HCT116 (cell line): ENCODE results near the gene INPP5B. TPM values are rescaled to one million over a fixed set of nuclear protein-coding genes. Genes with fewer than 3 reads are reported as not detected.

ENCODE experiments used
- ATAC-seq: fragments of 200-7000 bp; cut with Tn5 transposase; 2 replicates; pipeline ENCODE4 v1.9.1; 2020; ENCODE audit warnings: mild to moderate bottlenecking, moderate library complexity
- Bru-seq: library from RNA; stranded (reverse); fragments of 400-500 nt; gene quantifications from one replicate; lab custom pipeline; 2021; lab: Mats Ljungman, UMichigan
- BruChase-seq, 2 experiments: library from RNA; stranded (reverse); fragments of 400-500 nt; gene quantifications; one replicate each; lab custom pipeline; 2021; lab: Mats Ljungman, UMichigan
- BruUV-seq: library from RNA; stranded (reverse); fragments of 400-500 nt; replicated peaks from 2 replicates; lab custom pipeline; 2021; lab: Mats Ljungman, UMichigan
- CTCF ChIA-PET: fragments of 300-600 bp; sonication (Branson Sonifier 250); formaldehyde crosslinking; loops from one replicate; lab custom pipeline; 2021; ENCODE audit warnings: antibody characterized with exemption; lab: Charles Lee
- POLR2A ChIA-PET: fragments of 300-600, 350-600 bp; sonication (Branson Sonifier 250); formaldehyde crosslinking; loops from one replicate; lab custom pipeline; 2021; ENCODE audit warnings: antibody characterized with exemption; lab: Charles Lee
- RAD21 ChIA-PET, 2 experiments: fragments of 300-600 bp; sonication (Branson Sonifier 250); formaldehyde crosslinking; loops; one replicate each; lab custom pipeline; 2023; ENCODE audit warnings: low total read pairs in 2 of 2; ENCODE audit not compliant: uncharacterized antibody in 2 of 2, unreplicated experiment in 2 of 2, low non-redundant PET in 1 of 2; lab: Charles Lee
- DNase-seq: peaks from one replicate; pipeline ENCODE4 v3.0.0-alpha.2; 2010; ENCODE audit warnings: low read depth, low spot score
- H2AFZ ChIP-seq: fragments of 200-600 bp; shearing (Covaris generic), sonication (generic); 2 replicates; pipeline ENCODE4 v1.6.1; 2017; ENCODE audit warnings: low read depth, mixed run types, mixed read lengths, antibody characterized with exemption, low read length; ENCODE audit not compliant: poor library complexity, severe bottlenecking
- H3K27ac ChIP-seq: 2 replicates; pipeline ENCODE4 v1.5.1; 2012; ENCODE audit warnings: low read depth, low read length
- H3K27me3 ChIP-seq: fragments of 200-600 bp; sonication (generic); 2 replicates; pipeline ENCODE4 v1.6.1; 2016; ENCODE audit warnings: mixed run types, low read length, mixed read lengths; ENCODE audit not compliant: insufficient read depth
- H3K36me3 ChIP-seq, 2 experiments: fragments of 200-500 bp in 1 of 2; fragments of 200-600 bp in 1 of 2; sonication (Bioruptor generic) in 1 of 2; sonication (generic) in 1 of 2; 2 replicates each; pipeline versions ENCODE4 v1.5.1 to v1.6.1; 2014 to 2016; ENCODE audit warnings: low read length in 2 of 2, inconsistent platforms in 1 of 2, mixed read lengths in 1 of 2, mixed run types in 1 of 2; ENCODE audit not compliant: insufficient read depth in 2 of 2, control insufficient read depth in 1 of 2
- H3K4me1 ChIP-seq, 2 experiments: fragments of 200-600 bp in 1 of 2; sonication (generic) in 1 of 2; 2 replicates each; pipeline versions ENCODE4 v1.5.1 to v1.6.1; 2012 to 2017; ENCODE audit warnings: low read length in 2 of 2, inconsistent platforms in 1 of 2, mild to moderate bottlenecking in 1 of 2, mixed read lengths in 1 of 2, mixed run types in 1 of 2, moderate library complexity in 1 of 2; ENCODE audit not compliant: insufficient read depth in 2 of 2, control insufficient read depth in 1 of 2
- H3K4me2 ChIP-seq: fragments of 200-600 bp; sonication (generic); 2 replicates; pipeline ENCODE4 v1.6.1; 2017; ENCODE audit warnings: mixed run types, low read length, mixed read lengths
- H3K4me3 ChIP-seq, 2 experiments: fragments of 200-600 bp in 1 of 2; sonication (generic) in 1 of 2; replicated peaks in 1 of 2; 2 replicates each; pipeline ENCODE4 v1.5.1; 2011 to 2016; ENCODE audit warnings: low read length in 2 of 2, control low read depth in 1 of 2, low read depth in 1 of 2, mild to moderate bottlenecking in 1 of 2, mixed read lengths in 1 of 2, mixed run types in 1 of 2
- H3K79me2 ChIP-seq: fragments of 200-600 bp; sonication (generic); 2 replicates; pipeline ENCODE4 v1.6.1; 2017; ENCODE audit warnings: mild to moderate bottlenecking, mixed run types, low read length, moderate library complexity, mixed read lengths; ENCODE audit not compliant: insufficient read depth
- H3K9ac ChIP-seq: fragments of 200-600 bp; sonication (generic); 2 replicates; pipeline ENCODE4 v1.6.1; 2016; ENCODE audit warnings: low read length, mixed read lengths
- H3K9me2 ChIP-seq: fragments of 200-600 bp; sonication (generic), shearing (Covaris generic); 2 replicates; pipeline ENCODE4 v1.6.1; 2017; ENCODE audit warnings: mixed run types, mild to moderate bottlenecking, moderate library complexity; ENCODE audit not compliant: insufficient read depth
- H3K9me3 ChIP-seq, 2 experiments: fragments of 200-500 bp in 1 of 2; fragments of 200-600 bp in 1 of 2; sonication (Bioruptor generic) in 1 of 2; sonication (generic) in 1 of 2; 2 replicates each; pipeline ENCODE4 v1.6.1; 2014 to 2017; ENCODE audit warnings: low read length in 2 of 2, mixed read lengths in 2 of 2, inconsistent platforms in 1 of 2, low read depth in 1 of 2, mild to moderate bottlenecking in 1 of 2, mixed run types in 1 of 2, moderate library complexity in 1 of 2; ENCODE audit not compliant: control insufficient read depth in 1 of 2, insufficient read depth in 1 of 2
- H4K20me1 ChIP-seq: fragments of 200-600 bp; sonication (generic), shearing (Covaris generic); 2 replicates; pipeline ENCODE4 v1.6.1; 2017; ENCODE audit warnings: mixed run types, mild to moderate bottlenecking, moderate library complexity; ENCODE audit not compliant: insufficient read depth
- CBX3 ChIP-seq: IDR thresholded peaks from 2 replicates; pipeline ENCODE4 v1.6.1; 2012; ENCODE audit warnings: low read depth
- CEBPB ChIP-seq: IDR thresholded peaks from 2 replicates; pipeline ENCODE4 v1.6.1; 2012; ENCODE audit warnings: low read depth
- EGR1 ChIP-seq: IDR thresholded peaks from 2 replicates; pipeline ENCODE4 v1.6.1; 2012; ENCODE audit warnings: low read depth
- ELF1 ChIP-seq: IDR thresholded peaks from 2 replicates; pipeline ENCODE4 v1.6.1; 2012; ENCODE audit warnings: low read depth, borderline replicate concordance
- EZH2 ChIP-seq: fragments of 200-600 bp; sonication (generic); IDR thresholded peaks from 2 replicates; pipeline ENCODE4 v1.6.1; 2017; ENCODE audit warnings: antibody characterized with exemption, mixed run types
- EZH2phosphoT487 ChIP-seq: fragments of 200-600 bp; IDR thresholded peaks from 2 replicates; pipeline ENCODE4 v1.6.1; 2018; ENCODE audit warnings: antibody characterized with exemption, borderline replicate concordance
- JUND ChIP-seq: IDR thresholded peaks from 2 replicates; pipeline ENCODE4 v1.6.1; 2012
- POLR2A ChIP-seq: IDR thresholded peaks from 2 replicates; pipeline ENCODE4 v1.7.0; 2011; ENCODE audit warnings: borderline replicate concordance; ENCODE audit not compliant: insufficient read depth, insufficient read length; ENCODE audit errors: extremely low read depth
- POLR2AphosphoS5 ChIP-seq: IDR thresholded peaks from 2 replicates; pipeline ENCODE4 v1.6.1; 2011; ENCODE audit warnings: mild to moderate bottlenecking, low read depth, low read length, moderate library complexity
- RAD21 ChIP-seq: IDR thresholded peaks from 2 replicates; pipeline ENCODE4 v1.6.1; 2012; ENCODE audit warnings: low read depth, mild to moderate bottlenecking
- REST ChIP-seq: IDR thresholded peaks from 2 replicates; pipeline ENCODE4 v1.6.1; 2012; ENCODE audit warnings: low read depth
- SIN3A ChIP-seq: IDR thresholded peaks from 2 replicates; pipeline ENCODE4 v1.6.1; 2012; ENCODE audit warnings: low read depth
- SP1 ChIP-seq: IDR thresholded peaks from 2 replicates; pipeline ENCODE4 v1.6.1; 2012; ENCODE audit warnings: low read depth
- SRF ChIP-seq: IDR thresholded peaks from 2 replicates; pipeline ENCODE4 v1.6.1; 2012; ENCODE audit warnings: low read depth
- TCF7L2 ChIP-seq: IDR thresholded peaks from 2 replicates; pipeline ENCODE4 v1.7.0; 2011; ENCODE audit warnings: borderline replicate concordance, inconsistent platforms; ENCODE audit not compliant: insufficient read depth, insufficient read length; ENCODE audit errors: extremely low read depth
- YY1 ChIP-seq: IDR thresholded peaks from 2 replicates; pipeline ENCODE4 v1.6.1; 2011; ENCODE audit warnings: low read length, low read depth, moderate library complexity, mild to moderate bottlenecking; ENCODE audit not compliant: insufficient replicate concordance; ENCODE audit errors: extremely low read depth
- ZFX ChIP-seq: fragments of 450-650 bp; IDR thresholded peaks from 2 replicates; pipeline ENCODE4 v1.6.1; 2017
- ZNF274 ChIP-seq: fragments of 200-500 bp; sonication (Bioruptor generic); IDR thresholded peaks from 2 replicates; pipeline ENCODE4 v1.6.1; 2014; ENCODE audit warnings: mild to moderate bottlenecking, low read depth, low read length, inconsistent platforms
- intact Hi-C: fragments of 100-400 bp; cut with micrococcal nuclease; formaldehyde crosslinking; loops from 2 replicates; pipeline ENCODE4 v1.10.0; 2022
- long read RNA-seq: library from polyadenylated mRNA; unstranded; transcript quantifications from one replicate; pipeline ENCODE4 v2.0.0, GENCODE V29; 2021; ENCODE audit not compliant: unreplicated experiment
- polyA plus RNA-seq: library from polyadenylated mRNA; unstranded; fragments of >200 nt; gene quantifications from 2 replicates; pipeline ENCODE4 v1.2.1, GENCODE V29; 2012; ENCODE audit warnings: missing spikeins
- total RNA-seq: library from RNA; stranded (reverse); gene quantifications from one replicate; pipeline ENCODE4 v1.2.1, GENCODE V29; 2021; ENCODE audit not compliant: unreplicated experiment
- TF ChIP-seq, protein P1 (sequence below): IDR thresholded peaks from 2 replicates; pipeline ENCODE4 v1.6.1; 2012
- TF ChIP-seq, protein P2 (sequence below), 3 experiments: fragments of 200-600 bp in 1 of 3; sonication (generic) in 1 of 3; IDR thresholded peaks in 2 of 3; conservative IDR thresholded peaks in 1 of 3; 2 replicates each; pipeline ENCODE4 v1.5.1; 2012 to 2017; ENCODE audit warnings: low read depth in 2 of 3, low read length in 2 of 3, antibody characterized with exemption in 1 of 3, borderline replicate concordance in 1 of 3, control low read depth in 1 of 3, mild to moderate bottlenecking in 1 of 3, mixed read lengths in 1 of 3, mixed run types in 1 of 3, moderate library complexity in 1 of 3; ENCODE audit not compliant: insufficient read depth in 1 of 3
- TF ChIP-seq, protein P3 (sequence below): IDR thresholded peaks from 2 replicates; pipeline ENCODE4 v1.6.1; 2012

Gene INPP5B
- total RNA-seq (20.8 TPM), Bru-seq, nascent RNA (percentile 66 among the genes with signal in this experiment), BruChase-seq, experiment 1, labeled RNA remaining after a 6-hour chase (percentile 72 among the genes with signal in this experiment), BruChase-seq, experiment 2, labeled RNA remaining after a 2-hour chase (percentile 64 among the genes with signal in this experiment)
- 12.0 and 14.9 TPM in 2 replicates for polyA plus RNA-seq
- long read RNA-seq, transcript INPP5B-205 (18 exons, 3,905 nt): major isoform, 15 of 32 reads
- long read RNA-seq, partial matches to known transcripts: 1 of 32 reads
- long read RNA-seq, other reads (novel, unspliced or antisense): 14 of 32 reads

DNA sequence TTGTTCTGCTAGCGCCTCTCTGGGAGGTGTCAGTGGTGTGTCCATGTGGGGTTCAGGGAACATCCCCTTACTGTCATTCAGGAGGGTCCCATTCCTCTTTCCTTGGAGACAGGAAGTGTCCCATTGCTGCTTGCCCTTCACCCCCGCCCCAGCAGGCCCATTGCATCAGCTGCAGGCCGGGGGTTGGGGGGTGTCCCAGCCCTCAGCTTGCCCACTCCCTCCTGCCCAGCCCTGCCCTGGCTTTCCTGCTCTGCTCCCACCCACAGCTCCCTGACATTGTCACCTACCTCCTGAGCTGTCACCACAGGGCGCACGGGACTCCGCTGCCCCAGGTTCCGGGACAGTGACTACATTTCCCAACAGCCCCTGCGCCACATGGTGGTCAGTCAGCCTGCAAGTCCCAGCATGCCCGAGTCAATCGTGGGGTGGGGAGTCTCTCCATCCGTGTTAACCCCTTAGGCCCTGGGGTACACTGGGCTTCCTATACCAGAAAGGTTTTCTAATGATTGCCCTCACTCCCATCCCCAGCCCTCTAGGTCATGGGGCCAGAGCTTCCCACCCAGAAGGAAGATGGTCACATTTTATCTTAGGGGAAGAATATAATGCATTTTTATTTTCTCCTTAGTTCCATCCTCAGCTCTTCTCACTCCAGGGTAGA, at the start of gene INPP5B:
TSS of gene INPP5B (minus strand) at position 351 of the 658 bp plus-strand sequence. CDS start 745 bp downstream, outside the sequence.
- peaks cover 9 to 41% of the 10 kb centered on the region in 2 experiments; a peak in 3 of 4 replicates for H3K4me1 ChIP-seq
- ATAC-seq (peak; percentile 98), DNase-seq (peak; percentile 80)
- POLR2A ChIA-PET: interaction anchor here (0.9 kb wide), 1 partner anchor 9 kb away, joined by 3 read pairs; no protein-coding TSS in a partner anchor
- peak within 1 kb of the TSS; percentile 57 for H3K9ac ChIP-seq
- H3K27ac ChIP-seq: peak within 1 kb of the TSS; percentile 56
- H3K4me3 ChIP-seq: peak within 1 kb of the TSS; percentile 73 to 77
- RAD21 ChIA-PET: no interaction called here
- CTCF ChIA-PET: no interaction called here
- no TSS peak for BruUV-seq
- H3K79me2 ChIP-seq: no peaks in the 10 kb centered on the region
- H4K20me1 ChIP-seq: no peaks in the 10 kb centered on the region
- H3K27me3 ChIP-seq: no peaks in the 10 kb centered on the region
- H3K4me2 ChIP-seq: peak within 1 kb of the TSS; percentile 83
- H2AFZ ChIP-seq: no peak within 1 kb of the TSS
- H3K9me3 ChIP-seq: no peaks in the 10 kb centered on the region
- intact Hi-C loops: no loop called here
- no peaks in the 10 kb centered on the region for H3K36me3 ChIP-seq
- H3K9me2 ChIP-seq: no peaks in the 10 kb centered on the region
- TF ChIP-seq CBX3 (peak; percentile 57; the same call in 1 of the 2 replicates), JUND (no peak), TCF7L2 (no peak), SIN3A (peak; percentile 73; the same call in 1 of the 2 replicates), EGR1 (no peak), POLR2AphosphoS5 (peak; percentile 45; the same call in 1 of the 2 replicates), SRF (no peak), SP1 (peak; percentile 80), EZH2 (no peak), ZFX (peak; percentile 52; the same call in 1 of the 2 replicates), EZH2phosphoT487 (no peak), REST (no peak), POLR2A (no peak), CEBPB (no peak), YY1 (peak; percentile 80), ZNF274 (no peak), ELF1 (no peak; the same call in 1 of the 2 replicates), RAD21 (no peak)
- TF ChIP-seq, protein P1, sequence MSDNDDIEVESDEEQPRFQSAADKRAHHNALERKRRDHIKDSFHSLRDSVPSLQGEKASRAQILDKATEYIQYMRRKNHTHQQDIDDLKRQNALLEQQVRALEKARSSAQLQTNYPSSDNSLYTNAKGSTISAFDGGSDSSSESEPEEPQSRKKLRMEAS: peak; percentile 89
- TF ChIP-seq, protein P2, sequence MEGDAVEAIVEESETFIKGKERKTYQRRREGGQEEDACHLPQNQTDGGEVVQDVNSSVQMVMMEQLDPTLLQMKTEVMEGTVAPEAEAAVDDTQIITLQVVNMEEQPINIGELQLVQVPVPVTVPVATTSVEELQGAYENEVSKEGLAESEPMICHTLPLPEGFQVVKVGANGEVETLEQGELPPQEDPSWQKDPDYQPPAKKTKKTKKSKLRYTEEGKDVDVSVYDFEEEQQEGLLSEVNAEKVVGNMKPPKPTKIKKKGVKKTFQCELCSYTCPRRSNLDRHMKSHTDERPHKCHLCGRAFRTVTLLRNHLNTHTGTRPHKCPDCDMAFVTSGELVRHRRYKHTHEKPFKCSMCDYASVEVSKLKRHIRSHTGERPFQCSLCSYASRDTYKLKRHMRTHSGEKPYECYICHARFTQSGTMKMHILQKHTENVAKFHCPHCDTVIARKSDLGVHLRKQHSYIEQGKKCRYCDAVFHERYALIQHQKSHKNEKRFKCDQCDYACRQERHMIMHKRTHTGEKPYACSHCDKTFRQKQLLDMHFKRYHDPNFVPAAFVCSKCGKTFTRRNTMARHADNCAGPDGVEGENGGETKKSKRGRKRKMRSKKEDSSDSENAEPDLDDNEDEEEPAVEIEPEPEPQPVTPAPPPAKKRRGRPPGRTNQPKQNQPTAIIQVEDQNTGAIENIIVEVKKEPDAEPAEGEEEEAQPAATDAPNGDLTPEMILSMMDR (IDR thresholded peaks at IDR 0.05 in 2 of 3, conservative IDR thresholded peaks at IDR 0.05 in 1 of 3; ENCODE audit: borderline replicate concordance in 1 of 3, insufficient read depth in 1 of 3, low read depth in 2 of 3, low read length in 2 of 3): no peak
- TF ChIP-seq, protein P3, sequence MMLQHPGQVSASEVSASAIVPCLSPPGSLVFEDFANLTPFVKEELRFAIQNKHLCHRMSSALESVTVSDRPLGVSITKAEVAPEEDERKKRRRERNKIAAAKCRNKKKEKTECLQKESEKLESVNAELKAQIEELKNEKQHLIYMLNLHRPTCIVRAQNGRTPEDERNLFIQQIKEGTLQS: no peak
